ENCODE data around the gene ERF.
"Not testable (repeated sequence)": the region's sequence is repeated elsewhere in the genome, so short reads cannot be mapped to it uniquely, and the experiment has no call there.

DNA sequence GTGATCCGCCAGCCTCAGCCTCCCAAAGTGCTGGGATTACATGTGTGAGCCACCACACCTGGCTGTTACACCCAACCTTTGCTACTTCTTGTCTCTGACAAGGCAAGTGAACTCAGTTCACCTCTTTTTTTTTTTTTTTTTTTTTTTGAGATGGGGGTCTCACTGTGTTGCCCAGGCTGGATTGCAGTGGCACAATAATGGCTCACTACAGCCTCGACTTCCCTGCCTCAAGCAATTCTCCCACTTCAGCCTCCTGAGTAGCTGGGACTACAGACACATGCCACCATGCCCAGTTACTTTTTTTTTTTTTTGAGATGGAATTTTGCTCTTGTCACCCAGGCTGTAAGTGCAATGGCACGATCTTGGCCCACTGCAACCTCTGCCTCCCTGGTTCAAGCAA, 2.9 kb upstream of the ERF start:
- not testable (repeated sequence) for TF ChIP-seq EZH2 (IDR thresholded peaks at IDR 0.05; ENCODE audit: insufficient read depth, poor library complexity, severe bottlenecking); EZH2phosphoT487 (IDR thresholded peaks at IDR 0.05; ENCODE audit: insufficient read depth, low read depth)

Measured in GM23248 (cell line).